ENCODE results near the gene TMEM117.

The TMEM117 gene

GRCh38 chr12:44240186-44240585 is 404.3 kb downstream of the TMEM117 start:
- H3K9me3 ChIP-seq (ENCODE audit: insufficient read depth, low read depth, low read length), result no peaks in the 10 kb centered on the region
- no peaks in the 10 kb centered on the region for H3K4me1 ChIP-seq (ENCODE audit: control insufficient read depth in 1 of 2, insufficient read depth in 2 of 2, low read length in 2 of 2)
- H3K4me2 ChIP-seq (ENCODE audit: low read length), result no peak overlapping the region
- no peak overlapping the region for H3K23ac ChIP-seq (ENCODE audit: low read length)
- no peak for DNase-seq
- H4K8ac ChIP-seq (ENCODE audit: low read depth, low read length), result no peak overlapping the region
- WGBS (ENCODE audit: extremely low coverage, insufficient coverage, insufficient read length), result no CpG with 5 or more reads among the region's 2 CpGs
- H2BK5ac ChIP-seq (ENCODE audit: low read depth, low read length, poor library complexity), result no peak overlapping the region
- H3K27ac ChIP-seq (ENCODE audit: low read depth, low read length), result no peak overlapping the region
- no peak overlapping the region for H3K18ac ChIP-seq (ENCODE audit: low read length)
- H2AFZ ChIP-seq (ENCODE audit: insufficient read depth, low read length, poor library complexity), result no peak overlapping the region
- no peak overlapping the region for H3K4ac ChIP-seq (ENCODE audit: low read depth, low read length)
- no peak overlapping the region for H2BK12ac ChIP-seq (ENCODE audit: low read length)
- H4K91ac ChIP-seq (ENCODE audit: low read depth, low read length), result no peak overlapping the region
- H2AK5ac ChIP-seq (ENCODE audit: low read length), result no peak overlapping the region
- no peaks in the 10 kb centered on the region for H3K36me3 ChIP-seq (ENCODE audit: control insufficient read depth in 1 of 2, insufficient read depth in 2 of 2, low read length in 2 of 2)
- no peak overlapping the region for H2BK120ac ChIP-seq (ENCODE audit: insufficient read depth, low read length, poor library complexity)
- H3K9ac ChIP-seq (ENCODE audit: low read length), result no peak overlapping the region
- no peaks in the 10 kb centered on the region for H3K27me3 ChIP-seq (ENCODE audit: insufficient read depth, low read length)
- H3K14ac ChIP-seq (ENCODE audit: low read length), result no peak overlapping the region
- H3K79me2 ChIP-seq (ENCODE audit: control insufficient read depth, insufficient read depth, low read length, poor library complexity), result no peaks in the 10 kb centered on the region
- no peak overlapping the region for H4K12ac ChIP-seq (ENCODE audit: low read depth, low read length)
- H3K4me3 ChIP-seq (ENCODE audit: low read depth, low read length), result no peak overlapping the region
- no peaks in the 10 kb centered on the region for H3K79me1 ChIP-seq (ENCODE audit: low read length)

- DNase-seq, result no peak
- Histone ChIP-seq H3K4me2 (ENCODE audit: low read length) (no peak overlapping the region), H3K4ac (ENCODE audit: low read depth, low read length) (no peak overlapping the region), H2BK5ac (ENCODE audit: low read depth, low read length, poor library complexity) (no peak overlapping the region), H3K9me3 (ENCODE audit: insufficient read depth, low read depth, low read length) (no peaks in the 10 kb centered on the region), H3K27ac (ENCODE audit: low read depth, low read length) (no peak overlapping the region), H2AK5ac (ENCODE audit: low read length) (no peak overlapping the region), H3K14ac (ENCODE audit: low read length) (no peak overlapping the region), H3K36me3 (ENCODE audit: control insufficient read depth in 1 of 2, insufficient read depth in 2 of 2, low read length in 2 of 2) (no peaks in the 10 kb centered on the region), H4K91ac (ENCODE audit: low read depth, low read length) (no peak overlapping the region), H3K79me1 (ENCODE audit: low read length) (no peaks in the 10 kb centered on the region), H4K12ac (ENCODE audit: low read depth, low read length) (no peak overlapping the region), H3K79me2 (ENCODE audit: control insufficient read depth, insufficient read depth, low read length, poor library complexity) (no peaks in the 10 kb centered on the region), H3K4me3 (ENCODE audit: low read depth, low read length) (no peak overlapping the region), H3K9ac (ENCODE audit: low read length) (no peak overlapping the region), H3K23ac (ENCODE audit: low read length) (no peak overlapping the region), H2BK120ac (ENCODE audit: insufficient read depth, low read length, poor library complexity) (no peak overlapping the region), H3K4me1 (ENCODE audit: control insufficient read depth in 1 of 2, insufficient read depth in 2 of 2, low read length in 2 of 2) (no peaks in the 10 kb centered on the region), H4K8ac (ENCODE audit: low read depth, low read length) (no peak overlapping the region), H3K18ac (ENCODE audit: low read length) (no peak overlapping the region), H2AFZ (ENCODE audit: insufficient read depth, low read length, poor library complexity) (no peak overlapping the region), H3K27me3 (ENCODE audit: insufficient read depth, low read length) (no peaks in the 10 kb centered on the region), H2BK12ac (ENCODE audit: low read length) (no peak overlapping the region)
- whole genome bisulfite sequencing (ENCODE audit: extremely low coverage, insufficient coverage, insufficient read length), result no CpG with 5 or more reads among the region's 2 CpGs
These were observed 410.1 kb downstream of the TMEM117 start for GRCh38 chr12:44245932-44246331.

GRCh38 chr12:44246482-44247105 is 410.7 kb downstream of the TMEM117 start:
- Histone ChIP-seq H3K9ac (ENCODE audit: low read length) (no peak overlapping the region), H3K36me3 (ENCODE audit: control insufficient read depth in 1 of 2, insufficient read depth in 2 of 2, low read length in 2 of 2) (no peaks in the 10 kb centered on the region), H2BK12ac (ENCODE audit: low read length) (no peak overlapping the region), H3K79me1 (ENCODE audit: low read length) (no peaks in the 10 kb centered on the region), H2BK120ac (ENCODE audit: insufficient read depth, low read length, poor library complexity) (no peak overlapping the region), H3K23ac (ENCODE audit: low read length) (no peak overlapping the region), H3K4me1 (ENCODE audit: control insufficient read depth in 1 of 2, insufficient read depth in 2 of 2, low read length in 2 of 2) (no peaks in the 10 kb centered on the region), H4K8ac (ENCODE audit: low read depth, low read length) (no peak overlapping the region), H4K91ac (ENCODE audit: low read depth, low read length) (no peak overlapping the region), H3K27ac (ENCODE audit: low read depth, low read length) (no peak overlapping the region), H2AK5ac (ENCODE audit: low read length) (no peak overlapping the region), H3K14ac (ENCODE audit: low read length) (no peak overlapping the region), H2AFZ (ENCODE audit: insufficient read depth, low read length, poor library complexity) (no peak overlapping the region), H3K4me3 (ENCODE audit: low read depth, low read length) (no peak overlapping the region), H3K79me2 (ENCODE audit: control insufficient read depth, insufficient read depth, low read length, poor library complexity) (no peaks in the 10 kb centered on the region), H3K27me3 (ENCODE audit: insufficient read depth, low read length) (no peaks in the 10 kb centered on the region), H3K9me3 (ENCODE audit: insufficient read depth, low read depth, low read length) (no peaks in the 10 kb centered on the region), H3K18ac (ENCODE audit: low read length) (no peak overlapping the region), H2BK5ac (ENCODE audit: low read depth, low read length, poor library complexity) (no peak overlapping the region), H3K4ac (ENCODE audit: low read depth, low read length) (no peak overlapping the region), H4K12ac (ENCODE audit: low read depth, low read length) (no peak overlapping the region), H3K4me2 (ENCODE audit: low read length) (no peak overlapping the region)
- DNase-seq, result no peak
- WGBS (ENCODE audit: extremely low coverage, insufficient coverage, insufficient read length), result no CpG with 5 or more reads among the region's 3 CpGs

GRCh38 chr12:44247588-44247987 is 411.7 kb downstream of the TMEM117 start:
- Histone ChIP-seq H2AFZ (ENCODE audit: insufficient read depth, low read length, poor library complexity) (no peak overlapping the region), H3K18ac (ENCODE audit: low read length) (no peak overlapping the region), H2BK5ac (ENCODE audit: low read depth, low read length, poor library complexity) (no peak overlapping the region), H3K14ac (ENCODE audit: low read length) (no peak overlapping the region), H3K36me3 (ENCODE audit: control insufficient read depth in 1 of 2, insufficient read depth in 2 of 2, low read length in 2 of 2) (no peaks in the 10 kb centered on the region), H4K91ac (ENCODE audit: low read depth, low read length) (no peak overlapping the region), H3K27me3 (ENCODE audit: insufficient read depth, low read length) (no peaks in the 10 kb centered on the region), H3K4me3 (ENCODE audit: low read depth, low read length) (no peak overlapping the region), H3K27ac (ENCODE audit: low read depth, low read length) (no peak overlapping the region), H3K4ac (ENCODE audit: low read depth, low read length) (no peak overlapping the region), H3K79me2 (ENCODE audit: control insufficient read depth, insufficient read depth, low read length, poor library complexity) (no peaks in the 10 kb centered on the region), H3K79me1 (ENCODE audit: low read length) (no peaks in the 10 kb centered on the region), H2BK120ac (ENCODE audit: insufficient read depth, low read length, poor library complexity) (no peak overlapping the region), H3K4me2 (ENCODE audit: low read length) (no peak overlapping the region), H3K23ac (ENCODE audit: low read length) (no peak overlapping the region), H3K9ac (ENCODE audit: low read length) (no peak overlapping the region), H2AK5ac (ENCODE audit: low read length) (no peak overlapping the region), H3K4me1 (ENCODE audit: control insufficient read depth in 1 of 2, insufficient read depth in 2 of 2, low read length in 2 of 2) (no peaks in the 10 kb centered on the region), H4K12ac (ENCODE audit: low read depth, low read length) (no peak overlapping the region), H3K9me3 (ENCODE audit: insufficient read depth, low read depth, low read length) (no peaks in the 10 kb centered on the region), H4K8ac (ENCODE audit: low read depth, low read length) (no peak overlapping the region), H2BK12ac (ENCODE audit: low read length) (no peak overlapping the region)
- no CpG with 5 or more reads among the region's 4 CpGs for WGBS (ENCODE audit: extremely low coverage, insufficient coverage, insufficient read length)
- no peak for DNase-seq

Measured in trophoblast cell (in vitro differentiated cells and primary cell).